ENCODE results near the gene SPATA46. TPM values are rescaled to one million over a fixed set of nuclear protein-coding genes. Genes with fewer than 3 reads are reported as not detected.

Gene SPATA46
- total RNA-seq, 1 experiment from 2014 or later, result not detected

DNA sequence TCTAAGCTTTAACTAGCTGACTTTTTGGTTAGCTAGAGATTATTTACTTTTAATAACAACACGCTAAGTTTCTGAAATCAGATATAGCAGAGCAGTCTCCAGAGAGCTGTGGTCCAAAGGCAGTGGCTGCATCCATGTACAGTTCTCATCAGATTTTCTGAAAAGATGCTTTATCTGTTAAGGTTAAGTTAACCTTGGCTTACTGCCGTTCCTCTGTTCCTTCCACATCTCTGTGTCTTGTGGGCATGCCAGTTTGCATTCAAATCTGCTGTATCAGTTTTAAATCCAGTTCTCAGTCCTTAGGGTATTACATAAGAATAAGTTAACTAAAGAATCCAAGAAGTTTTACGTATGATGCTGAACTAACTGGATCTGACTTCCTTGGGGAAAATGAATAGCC is 46.8 kb downstream of the SPATA46 start:
- Histone ChIP-seq H3K36me3 (ENCODE audit: insufficient read depth, low read length) (no peaks in the 10 kb centered on the region), H3K9me3 (ENCODE audit: low read length) (no peaks in the 10 kb centered on the region), H3K27me3 (ENCODE audit: low read length) (no peaks in the 10 kb centered on the region), H2AFZ (ENCODE audit: low read length) (no peak overlapping the region), H3K27ac (ENCODE audit: low read length) (no peak overlapping the region), H3K4me3 (ENCODE audit: low read length) (no peak overlapping the region), H3K9ac (ENCODE audit: low read length) (no peak overlapping the region), H3K79me2 (ENCODE audit: low read length) (no peaks in the 10 kb centered on the region), H3K9me2 (replicated peaks; ENCODE audit: insufficient read depth, low read length) (no peaks in the 10 kb centered on the region), H4K20me1 (ENCODE audit: insufficient read depth, low read depth, low read length) (no peaks in the 10 kb centered on the region), H3K4me2 (ENCODE audit: low read depth, low read length, poor library complexity, severe bottlenecking) (no peak overlapping the region), H3K4me1 (ENCODE audit: low read length) (no peaks in the 10 kb centered on the region)
- no peak for DNase-seq

DNA sequence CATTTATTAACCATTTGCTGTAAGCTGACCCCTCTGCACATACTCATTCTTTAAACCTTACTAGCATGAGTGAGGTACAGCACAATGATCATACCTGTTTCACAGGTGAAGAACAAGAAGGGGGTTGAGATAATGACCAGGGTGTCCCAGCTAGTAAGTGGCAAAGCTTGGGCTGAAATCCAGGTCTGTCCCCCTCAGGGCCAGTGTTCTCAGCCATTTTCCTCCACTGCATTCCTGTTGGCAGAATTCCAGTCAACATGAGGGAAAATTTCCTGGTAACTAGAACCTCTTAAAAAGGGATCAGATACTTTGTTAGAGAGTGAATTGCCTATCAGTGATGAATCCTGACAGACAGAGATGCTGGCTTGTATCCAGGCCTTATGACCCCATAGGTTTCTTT is 48.1 kb downstream of the SPATA46 start:
- Histone ChIP-seq H3K9me2 (replicated peaks; ENCODE audit: insufficient read depth, low read length) (no peaks in the 10 kb centered on the region), H3K9ac (ENCODE audit: low read length) (no peak overlapping the region), H3K4me2 (ENCODE audit: low read depth, low read length, poor library complexity, severe bottlenecking) (no peak overlapping the region), H3K79me2 (ENCODE audit: low read length) (no peaks in the 10 kb centered on the region), H3K4me1 (ENCODE audit: low read length) (no peaks in the 10 kb centered on the region), H3K27me3 (ENCODE audit: low read length) (no peaks in the 10 kb centered on the region), H3K4me3 (ENCODE audit: low read length) (no peak overlapping the region), H3K27ac (ENCODE audit: low read length) (no peak overlapping the region), H2AFZ (ENCODE audit: low read length) (no peak overlapping the region), H3K36me3 (ENCODE audit: insufficient read depth, low read length) (no peaks in the 10 kb centered on the region), H4K20me1 (ENCODE audit: insufficient read depth, low read depth, low read length) (no peaks in the 10 kb centered on the region), H3K9me3 (ENCODE audit: low read length) (no peaks in the 10 kb centered on the region)
- DNase-seq, result no peak

DNA sequence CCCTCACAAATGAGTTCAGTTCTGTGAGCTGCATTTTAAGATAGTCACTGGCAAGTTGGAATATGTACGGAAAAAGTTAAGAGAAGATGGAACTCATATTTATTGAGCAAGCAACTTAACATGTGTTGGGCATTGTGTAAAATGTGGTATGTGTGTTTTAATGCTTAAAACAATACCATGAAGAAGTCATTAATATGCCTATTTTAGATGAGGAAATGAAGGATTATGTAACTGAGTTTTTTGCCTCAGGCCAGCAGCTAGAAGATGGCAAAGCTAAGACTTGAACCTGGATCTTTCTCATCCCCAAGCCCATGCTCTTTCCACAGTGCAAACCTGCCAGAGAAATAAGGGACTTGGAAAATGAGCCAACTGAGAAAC is 48.9 kb downstream of the SPATA46 start:
- H3K27me3 ChIP-seq (ENCODE audit: low read length), result no peaks in the 10 kb centered on the region
- H3K4me1 ChIP-seq (ENCODE audit: low read length), result no peaks in the 10 kb centered on the region
- no peaks in the 10 kb centered on the region for H4K20me1 ChIP-seq (ENCODE audit: insufficient read depth, low read depth, low read length)
- no peak overlapping the region for H3K4me3 ChIP-seq (ENCODE audit: low read length)
- no peaks in the 10 kb centered on the region for H3K9me3 ChIP-seq (ENCODE audit: low read length)
- DNase-seq, result no peak
- no peaks in the 10 kb centered on the region for H3K79me2 ChIP-seq (ENCODE audit: low read length)
- no peak overlapping the region for H2AFZ ChIP-seq (ENCODE audit: low read length)
- H3K9me2 ChIP-seq (replicated peaks; ENCODE audit: insufficient read depth, low read length), result no peaks in the 10 kb centered on the region
- H3K36me3 ChIP-seq (ENCODE audit: insufficient read depth, low read length), result no peaks in the 10 kb centered on the region
- H3K9ac ChIP-seq (ENCODE audit: low read length), result no peak overlapping the region
- H3K27ac ChIP-seq (ENCODE audit: low read length), result no peak overlapping the region
- no peak overlapping the region for H3K4me2 ChIP-seq (ENCODE audit: low read depth, low read length, poor library complexity, severe bottlenecking)

DNA sequence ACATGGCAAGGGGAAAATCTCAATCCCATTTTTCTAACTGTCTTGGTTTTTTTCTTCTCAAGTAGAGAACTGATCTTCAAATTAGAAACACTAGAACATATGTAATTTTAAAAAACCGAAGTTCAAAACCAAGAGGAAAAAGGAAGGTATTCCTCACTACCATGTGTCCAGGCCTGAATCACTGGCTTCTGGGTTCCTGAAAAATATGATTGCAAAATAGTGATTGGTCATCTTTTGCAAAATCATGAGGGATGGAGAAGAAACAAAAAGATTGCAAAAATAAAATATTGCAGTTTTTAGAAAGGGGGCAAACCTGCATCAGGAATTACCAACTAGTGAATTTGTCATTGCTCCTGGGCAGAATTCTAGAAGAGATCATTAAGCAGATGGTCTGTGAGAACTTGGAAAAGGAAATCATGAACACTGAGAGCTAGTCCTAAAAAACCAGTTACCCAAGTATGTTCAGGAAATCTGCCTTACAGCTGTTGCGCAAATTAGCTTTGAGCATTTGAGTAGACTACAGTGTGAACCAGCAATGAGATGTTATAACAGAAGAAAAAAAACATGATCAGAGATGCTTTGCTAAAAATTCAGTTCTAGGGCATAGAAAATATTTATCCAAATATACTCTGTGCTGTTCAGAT is 49.4 kb downstream of the SPATA46 start:
- H3K9ac ChIP-seq (ENCODE audit: low read length), result no peak overlapping the region
- H2AFZ ChIP-seq (ENCODE audit: low read length), result no peak overlapping the region
- H4K20me1 ChIP-seq (ENCODE audit: insufficient read depth, low read depth, low read length), result no peaks in the 10 kb centered on the region
- H3K4me2 ChIP-seq (ENCODE audit: low read depth, low read length, poor library complexity, severe bottlenecking), result no peak overlapping the region
- no peak overlapping the region for H3K27ac ChIP-seq (ENCODE audit: low read length)
- no peaks in the 10 kb centered on the region for H3K36me3 ChIP-seq (ENCODE audit: insufficient read depth, low read length)
- no peaks in the 10 kb centered on the region for H3K9me3 ChIP-seq (ENCODE audit: low read length)
- no peaks in the 10 kb centered on the region for H3K79me2 ChIP-seq (ENCODE audit: low read length)
- H3K27me3 ChIP-seq (ENCODE audit: low read length), result no peaks in the 10 kb centered on the region
- no peak overlapping the region for H3K4me3 ChIP-seq (ENCODE audit: low read length)
- H3K9me2 ChIP-seq (replicated peaks; ENCODE audit: insufficient read depth, low read length), result no peaks in the 10 kb centered on the region
- DNase-seq, result no peak
- no peaks in the 10 kb centered on the region for H3K4me1 ChIP-seq (ENCODE audit: low read length)

DNA sequence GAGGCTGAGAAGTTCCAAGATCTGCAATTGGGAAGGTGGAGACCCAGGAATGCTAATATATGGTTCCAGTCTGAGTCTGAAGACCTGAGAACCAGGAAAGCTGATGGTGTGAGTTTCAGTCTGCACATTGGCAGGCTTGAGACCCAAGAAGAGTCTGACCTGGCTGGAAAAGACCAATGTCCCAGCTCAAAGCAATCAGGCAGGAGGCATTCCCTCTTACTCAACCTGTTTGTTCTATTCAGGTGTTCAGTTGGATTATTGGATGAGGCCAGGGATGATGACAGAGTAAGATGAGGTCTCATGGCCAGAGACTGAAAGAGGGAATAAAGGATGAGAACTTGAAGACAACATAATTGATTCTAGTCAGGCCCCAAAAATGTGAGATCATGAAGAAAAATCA is 50.1 kb downstream of the SPATA46 start:
- Histone ChIP-seq H3K4me2 (ENCODE audit: low read depth, low read length, poor library complexity, severe bottlenecking) (no peak overlapping the region), H3K27ac (ENCODE audit: low read length) (no peak overlapping the region), H2AFZ (ENCODE audit: low read length) (no peak overlapping the region), H3K9me3 (ENCODE audit: low read length) (no peaks in the 10 kb centered on the region), H3K79me2 (ENCODE audit: low read length) (no peaks in the 10 kb centered on the region), H3K4me1 (ENCODE audit: low read length) (no peaks in the 10 kb centered on the region), H3K9me2 (replicated peaks; ENCODE audit: insufficient read depth, low read length) (no peaks in the 10 kb centered on the region), H3K4me3 (ENCODE audit: low read length) (no peak overlapping the region), H3K9ac (ENCODE audit: low read length) (no peak overlapping the region), H4K20me1 (ENCODE audit: insufficient read depth, low read depth, low read length) (no peaks in the 10 kb centered on the region), H3K27me3 (ENCODE audit: low read length) (no peaks in the 10 kb centered on the region), H3K36me3 (ENCODE audit: insufficient read depth, low read length) (no peaks in the 10 kb centered on the region)
- DNase-seq, result no peak

DNA sequence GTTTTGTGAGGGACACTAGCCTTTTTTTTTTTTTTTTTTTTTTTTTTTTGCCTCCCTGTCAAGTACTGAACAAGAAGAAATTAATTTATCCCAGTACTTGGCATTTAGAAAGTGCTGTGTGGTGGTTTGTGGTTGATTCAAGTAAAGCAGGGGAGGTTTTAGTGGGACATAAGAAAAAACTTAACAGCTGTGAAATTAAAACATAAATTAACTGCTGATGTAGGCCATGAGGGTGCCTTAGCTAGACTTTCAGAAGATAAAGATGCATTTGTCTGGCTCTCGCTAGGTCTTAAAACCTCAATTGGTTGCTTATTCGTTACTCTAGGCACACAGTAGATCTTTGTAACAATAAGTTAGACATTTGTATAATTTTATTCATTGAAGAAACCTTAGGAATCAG is 52.3 kb downstream of the SPATA46 start:
- no peak overlapping the region for H3K27ac ChIP-seq (ENCODE audit: low read length)
- no peaks in the 10 kb centered on the region for H3K27me3 ChIP-seq (ENCODE audit: low read length)
- H3K36me3 ChIP-seq (ENCODE audit: insufficient read depth, low read length), result no peaks in the 10 kb centered on the region
- no peaks in the 10 kb centered on the region for H4K20me1 ChIP-seq (ENCODE audit: insufficient read depth, low read depth, low read length)
- no peak overlapping the region for H3K4me2 ChIP-seq (ENCODE audit: low read depth, low read length, poor library complexity, severe bottlenecking)
- no peaks in the 10 kb centered on the region for H3K79me2 ChIP-seq (ENCODE audit: low read length)
- H3K9me2 ChIP-seq (replicated peaks; ENCODE audit: insufficient read depth, low read length), result no peaks in the 10 kb centered on the region
- no peak overlapping the region for H2AFZ ChIP-seq (ENCODE audit: low read length)
- H3K9ac ChIP-seq (ENCODE audit: low read length), result no peak overlapping the region
- no peak for DNase-seq
- no peaks in the 10 kb centered on the region for H3K4me1 ChIP-seq (ENCODE audit: low read length)
- no peak overlapping the region for H3K4me3 ChIP-seq (ENCODE audit: low read length)
- no peaks in the 10 kb centered on the region for H3K9me3 ChIP-seq (ENCODE audit: low read length)

Small RNAs within 50 kb of the gene (small RNA-seq; reads per million reads assigned to genes)
- not detected for gene MIR556
- not detected for gene RNA5SP61

Other genes with a start within 250 kb of the SPATA46 start
- not detected in 2 replicates for gene C1orf226, start 4.9 kb upstream of the SPATA46 start, total RNA-seq (2014; rRNA removed; shearing (Covaris generic); ENCODE audit: low replicate concordance)
- not detected in 2 replicates for gene SH2D1B, start 35.3 kb upstream of the SPATA46 start, total RNA-seq (2014; rRNA removed; shearing (Covaris generic); ENCODE audit: low replicate concordance)
- 98.3 and 207 TPM in 2 replicates for gene UHMK1, start 121.0 kb upstream of the SPATA46 start, total RNA-seq (2014; rRNA removed; shearing (Covaris generic); ENCODE audit: low replicate concordance)
- gene UAP1, start 184.9 kb upstream of the SPATA46 start, total RNA-seq (2014; rRNA removed; shearing (Covaris generic); ENCODE audit: low replicate concordance), result 44.1 and 58.9 TPM in 2 replicates

All from Karpas-422 (cell line).